HG02588 (cell line): ENCODE data around the gene ILF3.

Experiments used
- ATAC-seq: cut with Tn5 transposase; IDR thresholded peaks from one replicate; pipeline ENCODE4 v1.9.1; 2021; ENCODE audit warnings: mild to moderate bottlenecking, moderate library complexity; ENCODE audit not compliant: unreplicated experiment

The ILF3 gene

GRCh38 chr19:10727685-10728201, 73.6 kb downstream of the ILF3 start:
- no peak for ATAC-seq

GRCh38 chr19:10729411-10729810, 75.3 kb downstream of the ILF3 start:
- ATAC-seq: no peak

- no peak for ATAC-seq
Observed at GRCh38 chr19:10730932-10731331, 76.8 kb downstream of the ILF3 start.

GRCh38 chr19:10735741-10736140, 81.6 kb downstream of the ILF3 start:
- no peak for ATAC-seq

- ATAC-seq: no peak
Observed at GRCh38 chr19:10736189-10736588, 82.0 kb downstream of the ILF3 start.

- ATAC-seq: no peak
Observed at GRCh38 chr19:10736916-10737551, 82.9 kb downstream of the ILF3 start.

- no peak for ATAC-seq
Observed at GRCh38 chr19:10737722-10738121, 83.6 kb downstream of the ILF3 start.

GRCh38 chr19:10740798-10741197, 86.7 kb downstream of the ILF3 start:
- ATAC-seq: no peak
